ENCODE data around the gene SMYD3.

DNA sequence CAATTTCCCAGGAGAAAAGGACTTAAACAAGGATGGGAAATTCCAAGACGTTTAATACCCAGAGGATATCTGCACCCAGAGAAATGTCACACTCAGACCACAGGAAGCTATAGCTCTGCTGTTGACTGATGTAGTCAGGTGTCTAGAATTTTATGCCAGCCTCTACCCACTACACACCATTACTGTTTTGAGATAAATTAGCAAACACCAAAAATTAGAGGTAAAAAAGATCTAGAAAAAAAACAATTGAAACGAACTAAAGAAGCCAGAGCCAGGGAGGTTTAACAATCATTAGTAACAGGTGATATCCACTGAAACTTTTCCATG lies 519.9 kb downstream of the SMYD3 start:
- TF ChIP-seq, protein P1, sequence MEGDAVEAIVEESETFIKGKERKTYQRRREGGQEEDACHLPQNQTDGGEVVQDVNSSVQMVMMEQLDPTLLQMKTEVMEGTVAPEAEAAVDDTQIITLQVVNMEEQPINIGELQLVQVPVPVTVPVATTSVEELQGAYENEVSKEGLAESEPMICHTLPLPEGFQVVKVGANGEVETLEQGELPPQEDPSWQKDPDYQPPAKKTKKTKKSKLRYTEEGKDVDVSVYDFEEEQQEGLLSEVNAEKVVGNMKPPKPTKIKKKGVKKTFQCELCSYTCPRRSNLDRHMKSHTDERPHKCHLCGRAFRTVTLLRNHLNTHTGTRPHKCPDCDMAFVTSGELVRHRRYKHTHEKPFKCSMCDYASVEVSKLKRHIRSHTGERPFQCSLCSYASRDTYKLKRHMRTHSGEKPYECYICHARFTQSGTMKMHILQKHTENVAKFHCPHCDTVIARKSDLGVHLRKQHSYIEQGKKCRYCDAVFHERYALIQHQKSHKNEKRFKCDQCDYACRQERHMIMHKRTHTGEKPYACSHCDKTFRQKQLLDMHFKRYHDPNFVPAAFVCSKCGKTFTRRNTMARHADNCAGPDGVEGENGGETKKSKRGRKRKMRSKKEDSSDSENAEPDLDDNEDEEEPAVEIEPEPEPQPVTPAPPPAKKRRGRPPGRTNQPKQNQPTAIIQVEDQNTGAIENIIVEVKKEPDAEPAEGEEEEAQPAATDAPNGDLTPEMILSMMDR (IDR thresholded peaks at IDR 0.05), result no peak
- TF ChIP-seq POLR2A (IDR thresholded peaks at IDR 0.05), result no peak
